ENCODE measurements around the gene DDAH2.
A peak's percentile ranks its signal among the peaks of the same experiment; 100 is the strongest.

The DDAH2 gene

DNA sequence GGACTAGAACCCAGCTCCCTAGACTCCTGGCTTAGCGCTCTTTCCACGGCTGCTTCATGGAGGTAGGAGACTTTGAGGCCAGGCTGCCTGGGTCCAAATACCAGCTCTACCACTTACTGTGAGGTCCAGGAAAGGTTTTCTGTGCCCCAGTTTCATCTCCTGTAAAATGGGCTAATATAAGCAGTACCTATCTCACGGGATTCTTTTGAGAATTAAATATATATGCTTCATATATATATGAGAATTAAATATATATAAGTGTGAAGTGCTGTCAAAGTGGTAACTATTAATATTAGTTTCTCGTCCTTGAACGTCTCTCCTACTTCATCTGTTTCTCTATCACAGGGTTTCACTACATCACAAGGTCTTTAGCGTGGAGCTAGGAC lies 38.0 kb downstream of the DDAH2 start:
- no peak for FAIRE-seq

DNA sequence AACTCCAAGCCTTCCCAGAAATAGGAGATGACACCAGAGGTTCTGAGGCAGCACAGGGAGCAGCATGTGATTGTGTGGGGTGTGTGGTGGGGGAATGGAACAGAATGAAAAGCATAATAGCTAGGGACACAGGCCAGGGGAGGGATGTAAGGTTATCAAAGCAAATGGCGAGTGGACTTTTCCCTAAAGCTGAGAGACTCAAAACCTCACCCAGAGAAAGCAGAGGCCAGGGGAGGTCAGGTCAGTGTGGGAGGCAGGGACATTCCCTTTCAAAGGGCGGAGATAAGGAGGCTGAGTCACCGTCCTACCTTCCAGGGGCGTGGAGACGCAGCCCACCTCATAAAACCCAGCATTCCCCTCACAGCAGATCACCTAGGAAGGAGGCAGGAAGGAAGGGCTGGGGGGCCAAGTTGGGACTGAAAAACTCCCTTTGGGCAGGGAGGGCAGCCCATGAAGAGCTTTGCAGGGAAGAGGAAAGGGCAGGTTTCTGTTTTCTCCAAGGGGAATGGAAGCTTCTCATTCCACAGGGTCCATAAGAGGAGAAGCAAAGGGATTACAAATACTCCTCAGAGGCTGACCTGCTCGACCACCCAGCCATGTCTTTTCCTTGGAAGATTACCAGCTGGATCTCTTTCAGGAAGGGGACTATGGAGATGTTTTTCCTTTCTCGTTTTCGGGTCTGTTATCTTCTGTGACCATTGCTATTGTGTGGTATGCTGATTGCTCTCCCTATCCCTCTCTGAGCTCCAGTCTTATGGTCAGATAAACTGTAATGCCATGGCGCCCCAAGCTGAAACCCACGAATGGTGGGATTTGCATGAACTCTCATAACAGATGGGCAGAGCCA lies 38.6 kb downstream of the DDAH2 start:
- DNase-seq (ENCODE audit: insufficient read length), result no peak
- no peak for FAIRE-seq
- TF ChIP-seq POLR2A (IDR thresholded peaks at IDR 0.05; ENCODE audit: low read depth, low read length) (no peak), TAF1 (IDR thresholded peaks at IDR 0.05; ENCODE audit: borderline replicate concordance, low read depth, low read length) (no peak)

More for the DNA sequence above, 38.0 kb downstream of the DDAH2 start:
- no peak for DNase-seq (ENCODE audit: insufficient read length)
- TF ChIP-seq POLR2A (IDR thresholded peaks at IDR 0.05; ENCODE audit: low read depth, low read length) (no peak), POLR2AphosphoS5 (IDR thresholded peaks at IDR 0.05; ENCODE audit: low read depth, low read length) (no peak), TAF1 (IDR thresholded peaks at IDR 0.05; ENCODE audit: borderline replicate concordance, low read depth, low read length) (no peak)

DNA sequence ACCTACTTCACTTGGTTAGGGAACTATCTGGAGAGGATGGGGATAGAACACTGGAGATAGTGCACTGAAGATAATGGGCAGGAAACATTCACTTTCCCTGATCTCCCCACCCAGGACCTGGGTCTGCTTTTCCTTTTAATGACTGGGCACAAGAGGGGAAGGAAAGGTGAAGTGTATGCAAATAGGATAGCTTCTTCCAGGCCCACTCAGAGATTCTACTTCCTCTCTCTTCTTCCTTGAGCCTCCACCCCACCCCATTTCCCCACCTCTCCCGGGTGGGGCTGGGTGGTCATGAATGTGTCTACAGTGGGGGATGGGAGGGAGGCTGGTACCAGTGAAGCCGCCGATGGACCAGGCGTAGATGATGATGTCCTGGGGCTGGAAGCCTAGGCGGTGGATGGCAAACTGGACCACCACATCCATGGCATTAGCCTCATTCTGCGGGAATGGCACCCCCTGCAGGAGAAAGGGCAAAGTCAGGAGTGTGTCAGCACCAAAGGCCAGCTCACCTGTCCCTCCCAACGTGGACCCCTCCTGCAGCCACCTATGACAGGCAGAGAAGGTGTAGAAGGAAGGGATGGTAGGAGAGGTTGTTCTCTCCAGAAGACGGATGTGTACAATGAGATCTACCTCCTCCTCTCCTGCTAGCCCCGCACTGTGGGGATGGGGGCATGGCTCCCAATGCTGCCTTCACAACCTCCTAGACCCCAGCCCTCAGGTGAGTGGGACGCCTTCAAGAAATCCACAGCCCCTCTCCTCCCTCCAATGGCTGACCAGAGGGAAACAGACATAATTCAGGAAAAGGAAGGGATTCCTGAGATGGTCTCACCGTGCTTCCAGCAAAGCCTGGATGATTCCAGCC lies 39.6 kb downstream of the DDAH2 start:
- TF ChIP-seq TAF1 (IDR thresholded peaks at IDR 0.05; ENCODE audit: borderline replicate concordance, low read depth, low read length) (no peak), POLR2A (IDR thresholded peaks at IDR 0.05; ENCODE audit: low read depth, low read length) (no peak), POLR2AphosphoS5 (IDR thresholded peaks at IDR 0.05; ENCODE audit: low read depth, low read length) (no peak)
- DNase-seq (ENCODE audit: insufficient read length) (no peak), FAIRE-seq (no peak)

DNA sequence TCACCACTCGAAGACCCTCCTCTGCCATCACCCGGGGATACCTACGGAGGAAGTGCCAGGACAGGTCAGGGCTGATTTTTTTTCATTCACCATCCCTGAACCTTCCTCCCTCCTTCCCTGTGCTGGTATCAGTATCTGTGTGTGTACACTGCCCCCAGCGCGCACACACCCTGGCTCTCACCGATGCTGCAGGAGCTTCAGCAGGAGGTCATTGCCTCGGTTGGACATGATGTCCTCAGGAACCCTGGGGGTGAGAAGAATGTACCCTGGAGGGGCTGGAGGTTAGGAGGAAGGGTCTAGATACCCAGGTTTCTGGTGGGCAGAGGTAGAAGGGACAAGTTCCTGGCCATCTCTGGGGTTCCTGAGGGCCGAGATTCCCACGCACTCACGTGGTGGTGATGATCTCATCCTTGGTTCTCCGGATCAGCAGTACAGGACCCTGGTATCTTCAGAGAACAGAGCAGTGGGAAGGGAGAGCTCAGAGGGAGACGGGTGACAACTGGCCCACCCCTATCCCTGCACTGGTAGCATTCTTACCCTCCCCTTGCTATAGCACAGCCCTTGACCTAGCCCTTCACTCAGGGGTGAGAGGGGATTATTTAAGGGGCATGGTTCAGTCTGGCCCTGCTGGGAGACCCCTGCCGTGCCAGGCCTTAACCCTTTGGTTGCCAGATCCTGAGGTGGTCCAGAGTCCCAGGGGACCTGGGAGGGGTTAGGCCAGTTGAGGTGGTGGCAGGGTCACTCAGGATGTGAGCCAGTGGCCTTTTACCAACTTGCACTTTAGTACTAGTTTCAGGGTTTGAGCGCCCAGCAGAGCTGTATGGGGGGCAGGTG lies 41.0 kb downstream of the DDAH2 start:
- no peak for TF ChIP-seq POLR2A (IDR thresholded peaks at IDR 0.05; ENCODE audit: low read depth, low read length)
- no peak for TF ChIP-seq TAF1 (IDR thresholded peaks at IDR 0.05; ENCODE audit: borderline replicate concordance, low read depth, low read length)
- TF ChIP-seq POLR2AphosphoS5 (IDR thresholded peaks at IDR 0.05; ENCODE audit: low read depth, low read length), result no peak
- no peak for FAIRE-seq
- DNase-seq (ENCODE audit: insufficient read length), result no peak

DNA sequence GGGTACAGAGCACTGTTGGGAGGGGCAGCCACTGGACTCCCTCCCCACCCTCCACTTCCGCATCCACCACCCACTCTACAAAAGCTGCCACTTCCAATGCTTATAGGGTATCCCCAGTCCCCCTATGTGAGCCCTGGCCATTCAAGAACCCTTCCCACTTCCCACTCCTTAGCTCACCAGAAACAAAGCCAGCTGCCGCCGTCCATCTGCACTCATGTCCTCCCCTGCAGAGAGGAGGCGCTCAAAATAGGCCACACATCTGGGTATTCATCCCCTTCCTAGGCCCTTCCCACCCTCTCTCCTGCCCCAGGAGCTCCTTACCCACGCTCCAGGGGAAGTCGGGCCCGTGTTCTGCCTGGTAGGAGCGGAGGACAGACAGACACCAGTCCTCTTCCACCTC lies 41.8 kb downstream of the DDAH2 start:
- no peak for DNase-seq (ENCODE audit: insufficient read length)
- TF ChIP-seq POLR2AphosphoS5 (IDR thresholded peaks at IDR 0.05; ENCODE audit: low read depth, low read length) (no peak), POLR2A (IDR thresholded peaks at IDR 0.05; ENCODE audit: low read depth, low read length) (no peak), TAF1 (IDR thresholded peaks at IDR 0.05; ENCODE audit: borderline replicate concordance, low read depth, low read length) (no peak)
- FAIRE-seq, result no peak

DNA sequence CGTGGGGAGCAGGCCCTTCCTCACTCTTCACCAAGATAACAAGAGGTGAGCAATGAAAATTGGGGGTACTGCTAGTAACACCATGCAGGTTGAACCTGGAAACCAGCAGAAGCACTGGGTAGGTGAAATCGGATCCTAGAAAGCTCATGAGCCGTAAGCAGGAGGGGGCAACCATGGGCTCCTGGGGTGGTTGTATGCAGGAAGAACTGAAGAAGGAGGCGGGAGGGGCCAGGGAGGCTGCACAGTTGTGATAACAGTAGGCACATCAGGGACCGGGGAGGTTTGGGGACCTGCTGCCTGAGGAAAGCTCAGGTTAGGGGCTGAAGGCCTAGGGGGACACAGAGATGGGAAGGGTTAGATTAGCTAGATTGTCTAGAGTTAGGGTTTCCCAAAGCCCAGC lies 42.6 kb downstream of the DDAH2 start:
- FAIRE-seq, result no peak

DNA sequence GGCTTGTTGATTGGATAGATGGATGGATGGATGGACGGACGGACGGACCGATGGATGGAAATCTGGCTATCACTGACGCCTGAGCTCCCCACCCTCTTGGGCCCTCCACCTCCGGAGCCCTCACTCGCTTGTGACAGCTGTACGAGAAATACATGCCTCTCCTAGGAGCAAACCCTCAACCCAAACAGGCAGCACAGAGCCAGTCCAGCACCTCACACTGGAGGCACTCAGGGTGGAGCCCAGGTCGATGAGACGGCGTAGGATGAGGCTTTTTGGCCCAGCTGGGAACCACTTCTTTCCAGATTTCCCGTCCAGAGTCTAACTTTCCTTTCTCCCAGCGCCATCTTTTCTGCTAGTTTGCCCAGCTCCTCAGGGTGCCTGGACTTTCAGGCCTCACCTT lies 45.5 kb downstream of the DDAH2 start:
- DNase-seq (ENCODE audit: insufficient read length) (no peak), FAIRE-seq (no peak)
- TF ChIP-seq POLR2AphosphoS5 (IDR thresholded peaks at IDR 0.05; ENCODE audit: low read depth, low read length), result no peak
- TF ChIP-seq POLR2A (IDR thresholded peaks at IDR 0.05; ENCODE audit: low read depth, low read length), result no peak
- TF ChIP-seq TAF1 (IDR thresholded peaks at IDR 0.05; ENCODE audit: borderline replicate concordance, low read depth, low read length), result no peak

More for the DNA sequence above, 42.6 kb downstream of the DDAH2 start:
- DNase-seq (ENCODE audit: insufficient read length), result no peak
- TF ChIP-seq POLR2AphosphoS5 (IDR thresholded peaks at IDR 0.05; ENCODE audit: low read depth, low read length), result no peak
- no peak for TF ChIP-seq TAF1 (IDR thresholded peaks at IDR 0.05; ENCODE audit: borderline replicate concordance, low read depth, low read length)
- TF ChIP-seq POLR2A (IDR thresholded peaks at IDR 0.05; ENCODE audit: low read depth, low read length), result no peak

DNA sequence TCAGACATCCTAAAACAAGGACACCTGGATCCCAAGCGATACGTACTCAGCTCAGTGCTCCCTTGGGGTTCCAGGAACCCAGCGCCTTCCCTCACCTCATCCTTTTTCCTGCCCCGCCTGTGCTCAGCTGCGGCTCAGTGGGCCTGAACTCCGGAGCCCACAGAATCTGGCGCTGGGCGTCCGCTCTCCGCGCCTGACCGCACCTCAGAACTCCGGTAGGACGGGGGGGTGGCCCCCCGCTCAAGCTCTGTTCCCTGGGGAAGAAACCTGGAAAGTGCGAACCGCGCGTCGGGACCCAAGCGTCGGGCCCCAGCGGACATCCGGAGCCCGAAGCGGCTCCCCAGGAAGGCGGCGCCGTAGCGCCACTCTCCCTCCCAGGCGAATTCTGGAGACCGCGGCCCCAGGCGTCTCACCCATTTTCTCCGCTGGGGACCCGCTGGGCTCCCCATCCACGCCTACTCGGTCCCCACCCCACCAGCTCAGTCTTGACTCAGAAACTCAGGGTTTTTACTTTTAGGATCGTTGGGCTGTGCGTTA lies 47.9 kb downstream of the DDAH2 start:
- DNase-seq (ENCODE audit: insufficient read length) (peak; percentile 71), FAIRE-seq (no peak)
- TF ChIP-seq POLR2AphosphoS5 (IDR thresholded peaks at IDR 0.05; ENCODE audit: low read depth, low read length) (no peak), POLR2A (IDR thresholded peaks at IDR 0.05; ENCODE audit: low read depth, low read length) (no peak), TAF1 (IDR thresholded peaks at IDR 0.05; ENCODE audit: borderline replicate concordance, low read depth, low read length) (no peak)

DNA sequence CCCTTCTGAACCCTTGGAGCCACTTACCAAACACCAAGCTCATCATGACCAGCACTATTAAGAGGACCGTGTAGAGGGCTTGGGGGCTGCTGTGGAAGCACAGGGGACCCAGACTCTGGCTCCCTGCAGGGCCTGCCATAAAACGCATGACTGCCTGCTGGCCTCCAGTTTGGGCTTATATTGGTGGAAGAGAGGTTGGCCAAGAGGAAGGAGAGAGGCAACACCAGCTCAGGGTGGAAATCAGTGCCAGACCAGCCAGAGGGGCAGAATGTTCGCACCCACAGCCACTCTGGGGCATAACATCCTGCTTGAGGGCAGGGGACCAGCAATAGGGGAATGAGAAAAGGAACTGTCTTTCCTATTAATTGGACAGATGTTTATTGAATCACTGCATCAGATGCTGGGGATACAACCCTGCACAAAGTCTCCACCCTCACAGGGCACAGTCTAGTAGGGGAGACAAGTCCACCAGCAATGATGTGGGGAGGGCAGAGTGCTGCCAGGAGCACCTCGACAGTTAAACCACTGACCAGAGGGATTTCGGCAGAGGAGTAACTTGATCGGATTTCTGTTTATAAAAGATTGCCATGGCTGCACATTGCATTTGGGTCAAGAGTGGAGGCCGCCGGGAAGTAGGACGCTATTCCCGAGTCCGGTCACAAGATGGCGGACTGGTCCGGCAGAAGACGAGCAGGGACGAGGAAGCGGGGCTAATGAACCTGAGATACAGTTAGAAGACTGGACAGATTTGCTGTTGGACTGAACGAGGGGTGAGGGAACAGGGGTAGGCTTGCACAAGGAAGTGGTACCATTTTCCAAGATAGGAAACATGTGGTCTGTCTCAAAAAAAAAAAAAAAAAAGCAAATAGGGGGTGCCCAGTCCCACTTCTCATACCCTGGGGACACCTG lies 48.6 kb downstream of the DDAH2 start, which contains the start of gene LY6G5C:
Gene LY6G5C, minus strand, starts transcription at position 842 of the 909 bp plus-strand sequence. Its CDS starts 694 bp downstream, at position 148.
- TF ChIP-seq TAF1 (IDR thresholded peaks at IDR 0.05; ENCODE audit: borderline replicate concordance, low read depth, low read length) (peak; percentile 8; the same call in 1 of the 2 replicates), POLR2AphosphoS5 (IDR thresholded peaks at IDR 0.05; ENCODE audit: low read depth, low read length) (no peak)
- FAIRE-seq, result peak; percentile 90
- DNase-seq (ENCODE audit: insufficient read length), result peak; percentile 52

DNA sequence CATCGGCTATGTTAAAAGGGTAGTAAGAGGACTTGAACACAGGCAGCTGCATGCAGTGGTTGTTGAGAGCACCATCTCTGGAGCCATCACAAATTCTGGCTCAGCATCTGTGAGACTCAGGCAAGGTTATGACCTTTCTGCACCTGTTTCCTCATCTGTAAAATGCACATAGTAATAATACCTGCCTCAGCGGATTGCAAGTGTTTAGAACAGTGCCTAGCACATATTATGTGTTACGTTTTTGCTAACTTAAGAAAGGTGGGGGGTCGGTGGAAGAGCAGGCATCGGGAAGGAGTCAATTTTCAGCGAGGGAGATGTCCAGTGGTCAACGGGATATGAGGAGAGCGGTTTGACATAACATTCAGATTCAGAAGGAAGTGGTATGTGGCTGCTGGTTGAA lies 51.1 kb downstream of the DDAH2 start:
- no peak for FAIRE-seq
- no peak for TF ChIP-seq POLR2AphosphoS5 (IDR thresholded peaks at IDR 0.05; ENCODE audit: low read depth, low read length)
- TF ChIP-seq TAF1 (IDR thresholded peaks at IDR 0.05; ENCODE audit: borderline replicate concordance, low read depth, low read length), result no peak
- no peak for TF ChIP-seq POLR2A (IDR thresholded peaks at IDR 0.05; ENCODE audit: low read depth, low read length)

More for the DNA sequence above, 51.1 kb downstream of the DDAH2 start:
- no peak for DNase-seq (ENCODE audit: insufficient read length)
